ENCODE results near the gene TBCD.

DNA sequence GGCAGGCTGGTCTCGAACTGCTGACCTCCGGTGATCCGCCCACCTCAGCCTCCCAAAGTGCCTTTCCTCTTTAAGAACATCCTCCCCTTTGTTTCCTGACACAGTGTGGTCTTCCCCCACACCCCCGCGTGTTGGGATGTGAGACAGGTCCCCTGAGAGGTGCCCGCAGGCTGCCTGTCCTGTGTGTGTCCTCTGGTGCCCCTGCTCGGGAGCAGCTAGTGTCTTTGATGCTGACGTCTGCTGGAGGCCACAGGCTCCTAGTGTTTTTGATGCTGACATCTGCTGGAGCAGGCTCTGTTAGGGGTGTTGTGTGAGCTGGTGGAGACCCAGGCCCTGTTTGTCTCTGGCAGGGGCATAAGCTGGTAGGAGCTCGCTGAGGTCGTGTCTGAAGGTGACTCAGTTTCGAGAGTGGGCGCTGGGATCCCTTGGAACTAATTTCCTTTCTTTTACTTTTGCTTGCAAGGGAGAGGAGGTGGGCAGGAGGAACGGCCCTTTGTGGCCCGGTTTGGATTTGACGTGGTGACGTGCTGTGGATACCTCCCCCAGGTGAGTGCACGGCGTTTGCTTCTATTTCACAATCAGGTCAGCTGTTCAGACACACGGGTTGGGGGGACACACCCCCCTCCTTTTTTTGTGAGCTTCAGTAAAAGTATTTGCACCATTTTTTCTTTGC, 29.4 kb upstream of the TBCD start:
- TF ChIP-seq ARNT (IDR thresholded peaks at IDR 0.05): no peak
- TF ChIP-seq ELF4 (IDR thresholded peaks at IDR 0.05): no peak
- TF ChIP-seq FOXM1 (IDR thresholded peaks at IDR 0.05; ENCODE audit: borderline replicate concordance): no peak
- no peak for TF ChIP-seq SP1 (IDR thresholded peaks at IDR 0.05)
- TF ChIP-seq FOXA1 (IDR thresholded peaks at IDR 0.05): no peak
- TF ChIP-seq ZNF384 (IDR thresholded peaks at IDR 0.05): no peak
- no peak for TF ChIP-seq TARDBP (IDR thresholded peaks at IDR 0.05)
- TF ChIP-seq L3MBTL2 (conservative IDR thresholded peaks at IDR 0.05): no peak

Data from HEK293T (cell line).